ENCODE data around the gene NACC1.

- TF ChIP-seq, protein P1, sequence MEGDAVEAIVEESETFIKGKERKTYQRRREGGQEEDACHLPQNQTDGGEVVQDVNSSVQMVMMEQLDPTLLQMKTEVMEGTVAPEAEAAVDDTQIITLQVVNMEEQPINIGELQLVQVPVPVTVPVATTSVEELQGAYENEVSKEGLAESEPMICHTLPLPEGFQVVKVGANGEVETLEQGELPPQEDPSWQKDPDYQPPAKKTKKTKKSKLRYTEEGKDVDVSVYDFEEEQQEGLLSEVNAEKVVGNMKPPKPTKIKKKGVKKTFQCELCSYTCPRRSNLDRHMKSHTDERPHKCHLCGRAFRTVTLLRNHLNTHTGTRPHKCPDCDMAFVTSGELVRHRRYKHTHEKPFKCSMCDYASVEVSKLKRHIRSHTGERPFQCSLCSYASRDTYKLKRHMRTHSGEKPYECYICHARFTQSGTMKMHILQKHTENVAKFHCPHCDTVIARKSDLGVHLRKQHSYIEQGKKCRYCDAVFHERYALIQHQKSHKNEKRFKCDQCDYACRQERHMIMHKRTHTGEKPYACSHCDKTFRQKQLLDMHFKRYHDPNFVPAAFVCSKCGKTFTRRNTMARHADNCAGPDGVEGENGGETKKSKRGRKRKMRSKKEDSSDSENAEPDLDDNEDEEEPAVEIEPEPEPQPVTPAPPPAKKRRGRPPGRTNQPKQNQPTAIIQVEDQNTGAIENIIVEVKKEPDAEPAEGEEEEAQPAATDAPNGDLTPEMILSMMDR (IDR thresholded peaks at IDR 0.05): no peak
- TF ChIP-seq POLR2A (IDR thresholded peaks at IDR 0.05): no peak
These were observed 53.1 kb downstream of the NACC1 start for GRCh38 chr19:13171146-13171545.

Measured in heart left ventricle (tissue), 13 donors.